GM23338 (cell line): ENCODE data around the gene MOCOS.

ENCODE experiments used
- CREB1 ChIP-seq: fragments of 250-450 bp; sonication (Bioruptor Pico); IDR thresholded peaks from 2 replicates; pipeline ENCODE4 v1.5.0; 2020; ENCODE audit warnings: low read depth, mild to moderate bottlenecking, moderate library complexity
- EZH2 ChIP-seq: fragments of 200-600 bp; sonication (generic); IDR thresholded peaks from one replicate; pipeline ENCODE4 v1.8.0; 2017; ENCODE audit warnings: antibody characterized with exemption, mild to moderate bottlenecking, low read depth; ENCODE audit not compliant: unreplicated experiment
- EZH2phosphoT487 ChIP-seq: fragments of 200-600 bp; sonication (generic); IDR thresholded peaks from one replicate; pipeline ENCODE4 v1.8.1; 2018; ENCODE audit warnings: antibody characterized with exemption; ENCODE audit not compliant: unreplicated experiment
- JUNB ChIP-seq: IDR thresholded peaks from one replicate; pipeline ENCODE4 v1.6.1; 2016; ENCODE audit warnings: antibody characterized with exemption; ENCODE audit not compliant: unreplicated experiment
- NANOG ChIP-seq: IDR thresholded peaks from 2 replicates; pipeline ENCODE4 v1.6.1; 2016; ENCODE audit warnings: antibody characterized with exemption, borderline replicate concordance
- POLR2AphosphoS5 ChIP-seq: IDR thresholded peaks from 2 replicates; pipeline ENCODE4 v1.6.1; 2016; ENCODE audit warnings: antibody characterized with exemption, low read depth
- ZNF114 ChIP-seq: fragments of 250-450 bp; sonication (Bioruptor Pico); IDR thresholded peaks from 2 replicates; pipeline ENCODE4 v1.5.0; 2020; ENCODE audit warnings: mild to moderate bottlenecking, moderate library complexity
- TF ChIP-seq, protein P1 (sequence below), 2 experiments: fragments of 200-600 bp in 1 of 2; sonication (generic) in 1 of 2; conservative IDR thresholded peaks; 2 replicates each; pipeline versions ENCODE4 v1.5.1 to v1.6.1; 2016 to 2017; ENCODE audit warnings: antibody characterized with exemption in 2 of 2, low read depth in 2 of 2, mild to moderate bottlenecking in 2 of 2, moderate library complexity in 1 of 2
- TF ChIP-seq, protein P2 (sequence below): IDR thresholded peaks from one replicate; pipeline ENCODE4 v1.6.1; 2018; ENCODE audit warnings: antibody characterized with exemption; ENCODE audit not compliant: unreplicated experiment

DNA sequence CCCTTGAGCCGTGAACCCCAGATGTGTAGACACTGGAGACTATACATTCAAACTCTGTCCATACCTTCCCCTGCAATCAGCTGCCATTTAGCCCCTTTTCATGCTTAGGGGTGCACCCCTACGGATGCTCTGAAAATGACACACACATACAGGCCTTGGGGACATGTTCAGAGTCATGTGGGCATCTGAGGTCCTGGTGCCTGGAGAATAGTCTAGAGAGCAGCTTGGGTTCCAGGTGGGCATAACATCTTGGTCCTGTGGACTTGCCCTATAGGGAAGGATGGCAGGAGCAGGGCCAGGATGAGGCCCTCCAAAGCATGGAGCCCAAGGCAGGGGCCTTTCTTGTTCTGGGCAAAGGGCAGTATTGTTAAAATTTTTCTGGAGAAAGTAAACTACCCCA lies 100.4 kb downstream of the MOCOS start:
- TF ChIP-seq ZNF114 (CRISPR knock-in tag) (no peak), NANOG (no peak), POLR2AphosphoS5 (no peak), CREB1 (no peak), JUNB (no peak), EZH2 (no peak), EZH2phosphoT487 (no peak)
- TF ChIP-seq, protein P1, sequence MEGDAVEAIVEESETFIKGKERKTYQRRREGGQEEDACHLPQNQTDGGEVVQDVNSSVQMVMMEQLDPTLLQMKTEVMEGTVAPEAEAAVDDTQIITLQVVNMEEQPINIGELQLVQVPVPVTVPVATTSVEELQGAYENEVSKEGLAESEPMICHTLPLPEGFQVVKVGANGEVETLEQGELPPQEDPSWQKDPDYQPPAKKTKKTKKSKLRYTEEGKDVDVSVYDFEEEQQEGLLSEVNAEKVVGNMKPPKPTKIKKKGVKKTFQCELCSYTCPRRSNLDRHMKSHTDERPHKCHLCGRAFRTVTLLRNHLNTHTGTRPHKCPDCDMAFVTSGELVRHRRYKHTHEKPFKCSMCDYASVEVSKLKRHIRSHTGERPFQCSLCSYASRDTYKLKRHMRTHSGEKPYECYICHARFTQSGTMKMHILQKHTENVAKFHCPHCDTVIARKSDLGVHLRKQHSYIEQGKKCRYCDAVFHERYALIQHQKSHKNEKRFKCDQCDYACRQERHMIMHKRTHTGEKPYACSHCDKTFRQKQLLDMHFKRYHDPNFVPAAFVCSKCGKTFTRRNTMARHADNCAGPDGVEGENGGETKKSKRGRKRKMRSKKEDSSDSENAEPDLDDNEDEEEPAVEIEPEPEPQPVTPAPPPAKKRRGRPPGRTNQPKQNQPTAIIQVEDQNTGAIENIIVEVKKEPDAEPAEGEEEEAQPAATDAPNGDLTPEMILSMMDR (conservative IDR thresholded peaks at IDR 0.05; ENCODE audit: low read depth in 2 of 2), result no peak
- TF ChIP-seq, protein P2, sequence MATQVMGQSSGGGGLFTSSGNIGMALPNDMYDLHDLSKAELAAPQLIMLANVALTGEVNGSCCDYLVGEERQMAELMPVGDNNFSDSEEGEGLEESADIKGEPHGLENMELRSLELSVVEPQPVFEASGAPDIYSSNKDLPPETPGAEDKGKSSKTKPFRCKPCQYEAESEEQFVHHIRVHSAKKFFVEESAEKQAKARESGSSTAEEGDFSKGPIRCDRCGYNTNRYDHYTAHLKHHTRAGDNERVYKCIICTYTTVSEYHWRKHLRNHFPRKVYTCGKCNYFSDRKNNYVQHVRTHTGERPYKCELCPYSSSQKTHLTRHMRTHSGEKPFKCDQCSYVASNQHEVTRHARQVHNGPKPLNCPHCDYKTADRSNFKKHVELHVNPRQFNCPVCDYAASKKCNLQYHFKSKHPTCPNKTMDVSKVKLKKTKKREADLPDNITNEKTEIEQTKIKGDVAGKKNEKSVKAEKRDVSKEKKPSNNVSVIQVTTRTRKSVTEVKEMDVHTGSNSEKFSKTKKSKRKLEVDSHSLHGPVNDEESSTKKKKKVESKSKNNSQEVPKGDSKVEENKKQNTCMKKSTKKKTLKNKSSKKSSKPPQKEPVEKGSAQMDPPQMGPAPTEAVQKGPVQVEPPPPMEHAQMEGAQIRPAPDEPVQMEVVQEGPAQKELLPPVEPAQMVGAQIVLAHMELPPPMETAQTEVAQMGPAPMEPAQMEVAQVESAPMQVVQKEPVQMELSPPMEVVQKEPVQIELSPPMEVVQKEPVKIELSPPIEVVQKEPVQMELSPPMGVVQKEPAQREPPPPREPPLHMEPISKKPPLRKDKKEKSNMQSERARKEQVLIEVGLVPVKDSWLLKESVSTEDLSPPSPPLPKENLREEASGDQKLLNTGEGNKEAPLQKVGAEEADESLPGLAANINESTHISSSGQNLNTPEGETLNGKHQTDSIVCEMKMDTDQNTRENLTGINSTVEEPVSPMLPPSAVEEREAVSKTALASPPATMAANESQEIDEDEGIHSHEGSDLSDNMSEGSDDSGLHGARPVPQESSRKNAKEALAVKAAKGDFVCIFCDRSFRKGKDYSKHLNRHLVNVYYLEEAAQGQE, result no peak
